Measurements from ENCODE around the gene PROS1. TPM values are rescaled to one million over a fixed set of nuclear protein-coding genes. Genes with fewer than 3 reads are reported as not detected.
"Not testable (repeated sequence)": the region's sequence is repeated elsewhere in the genome, so short reads cannot be mapped to it uniquely, and the experiment has no call there.

PROS1 gene
- total and polyA plus RNA-seq, 3 donors from 2014 or later, result 14.3 to 28.4 (median 17.0) TPM

DNA sequence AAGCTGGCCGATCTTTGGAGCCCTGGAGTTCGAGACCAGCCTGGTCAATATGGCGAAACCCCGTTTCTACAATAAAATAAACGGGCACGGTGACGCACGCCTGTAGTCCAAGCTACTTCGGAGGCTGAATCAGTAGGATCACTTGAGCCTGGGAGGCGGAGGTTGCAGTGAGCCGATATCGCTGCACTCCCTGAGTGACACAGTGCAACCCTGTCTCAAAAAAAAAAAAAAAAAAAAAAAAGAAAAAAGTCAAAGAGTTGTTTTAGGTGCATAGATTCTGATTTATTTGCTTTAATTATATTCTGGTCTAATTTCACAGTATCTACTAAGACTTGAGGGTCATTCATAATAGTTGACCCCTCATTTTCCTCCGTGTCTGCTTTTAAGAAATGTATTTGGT lies 8.0 kb upstream of the PROS1 start:
- Histone ChIP-seq H3K36me3 (ENCODE audit: low read depth, missing control alignments) (no peaks in the 10 kb centered on the region), H3K4me3 (no peak overlapping the region), H3K27me3 (no peaks in the 10 kb centered on the region), H3K4me1 (peaks cover 7% of the 10 kb centered on the region), H3K9me3 (no peaks in the 10 kb centered on the region), H3K27ac (no peak overlapping the region)
- WGBS, 2 donors, result 60 to 75% methylated on average over 13 of the region's 13 CpGs
- TF ChIP-seq, protein P1, sequence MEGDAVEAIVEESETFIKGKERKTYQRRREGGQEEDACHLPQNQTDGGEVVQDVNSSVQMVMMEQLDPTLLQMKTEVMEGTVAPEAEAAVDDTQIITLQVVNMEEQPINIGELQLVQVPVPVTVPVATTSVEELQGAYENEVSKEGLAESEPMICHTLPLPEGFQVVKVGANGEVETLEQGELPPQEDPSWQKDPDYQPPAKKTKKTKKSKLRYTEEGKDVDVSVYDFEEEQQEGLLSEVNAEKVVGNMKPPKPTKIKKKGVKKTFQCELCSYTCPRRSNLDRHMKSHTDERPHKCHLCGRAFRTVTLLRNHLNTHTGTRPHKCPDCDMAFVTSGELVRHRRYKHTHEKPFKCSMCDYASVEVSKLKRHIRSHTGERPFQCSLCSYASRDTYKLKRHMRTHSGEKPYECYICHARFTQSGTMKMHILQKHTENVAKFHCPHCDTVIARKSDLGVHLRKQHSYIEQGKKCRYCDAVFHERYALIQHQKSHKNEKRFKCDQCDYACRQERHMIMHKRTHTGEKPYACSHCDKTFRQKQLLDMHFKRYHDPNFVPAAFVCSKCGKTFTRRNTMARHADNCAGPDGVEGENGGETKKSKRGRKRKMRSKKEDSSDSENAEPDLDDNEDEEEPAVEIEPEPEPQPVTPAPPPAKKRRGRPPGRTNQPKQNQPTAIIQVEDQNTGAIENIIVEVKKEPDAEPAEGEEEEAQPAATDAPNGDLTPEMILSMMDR (IDR thresholded peaks at IDR 0.05), result no peak
- TF ChIP-seq POLR2A (IDR thresholded peaks at IDR 0.05), result no peak
- intact Hi-C loops (cut with DNase I; ENCODE audit: low total_unique reads), result loop anchor here (5.0 kb wide), 1 partner anchor 76 kb away; no protein-coding TSS in a partner anchor
- peak; percentile 21 for DNase-seq

DNA sequence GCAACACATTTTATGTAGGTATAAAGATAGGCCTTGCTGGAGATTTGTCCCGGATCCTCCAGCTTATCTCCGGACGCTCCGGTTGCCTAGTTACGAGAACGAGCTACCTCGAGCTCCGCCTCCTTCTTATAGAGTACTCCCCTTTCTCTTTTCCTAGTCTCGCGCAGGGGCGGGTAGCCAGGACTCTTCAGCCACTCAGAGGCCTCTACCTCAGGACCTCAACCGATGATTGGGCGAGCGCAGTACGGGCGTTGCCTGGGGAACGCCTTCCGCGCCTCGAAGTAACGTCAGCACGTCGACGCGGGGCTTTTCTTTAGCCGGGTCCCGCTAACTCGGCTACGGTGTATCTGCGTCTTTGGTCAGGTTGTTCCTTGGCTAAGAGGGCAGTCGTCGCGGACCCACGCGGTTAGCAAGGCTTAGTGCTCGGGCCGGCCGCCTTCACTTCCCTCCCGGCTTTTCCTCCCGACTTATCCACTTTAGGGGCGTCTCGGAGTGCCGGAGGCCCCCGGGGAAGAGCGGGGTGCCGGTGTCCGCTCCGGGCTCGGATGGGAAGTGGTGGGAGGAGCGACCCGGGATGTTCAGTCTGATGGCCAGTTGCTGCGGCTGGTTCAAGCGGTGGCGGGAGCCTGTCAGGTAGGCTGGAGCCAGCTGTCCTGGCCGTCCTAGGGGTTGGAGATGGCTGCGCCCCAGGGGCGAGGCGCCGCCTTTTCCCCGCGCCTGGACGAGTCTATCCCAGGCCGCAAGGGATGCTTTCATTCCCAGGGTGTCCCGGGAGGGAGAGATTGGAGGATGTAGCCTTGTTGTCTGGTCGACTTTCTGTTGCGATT lies 6.4 kb upstream of the PROS1 start, which contains the start of gene ARL13B:
ARL13B (plus strand) TSS at position 306 of the 827 bp plus-strand sequence; CDS start at position 575, 269 bp downstream.
- Histone ChIP-seq H3K36me3 (ENCODE audit: low read depth, missing control alignments) (no peaks in the 10 kb centered on the region), H3K27me3 (no peaks in the 10 kb centered on the region), H3K4me1 (peaks cover 7% of the 10 kb centered on the region), H3K9me3 (no peaks in the 10 kb centered on the region), H3K4me3 (peak within 1 kb of the TSS; percentile 67 to 95), H3K27ac (peak within 1 kb of the TSS; percentile 92 to 94)
- TF ChIP-seq, protein P1 (IDR thresholded peaks at IDR 0.05), result no peak
- peak; percentile 68 for TF ChIP-seq POLR2A (IDR thresholded peaks at IDR 0.05)
- peak; percentile 100 for DNase-seq
- intact Hi-C loops (cut with DNase I; ENCODE audit: low total_unique reads), result loop anchor here (5.0 kb wide), 1 partner anchor 77 kb away; no protein-coding TSS in a partner anchor
- 0% methylated on average over 27 to 66 of the region's 66 CpGs for WGBS, 2 donors

DNA sequence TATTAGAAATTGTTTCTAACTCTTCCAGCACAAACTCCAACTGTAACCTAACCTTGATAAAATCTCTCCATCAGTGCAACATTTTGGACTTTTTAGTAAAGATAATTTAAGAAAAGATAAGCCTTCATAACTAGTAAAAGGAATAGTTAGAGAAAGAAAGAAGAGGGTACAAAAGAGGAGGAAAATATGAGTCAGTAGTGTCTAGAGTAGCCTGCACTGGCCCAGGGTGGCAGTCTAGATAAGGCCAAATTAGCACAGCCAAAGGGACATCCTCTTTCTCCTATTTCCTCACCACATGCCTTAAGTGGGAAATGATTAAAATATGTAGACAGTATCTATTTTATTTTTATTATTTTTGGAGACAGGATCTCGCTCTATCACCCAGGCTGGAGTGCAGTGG lies 3.7 kb downstream of the PROS1 start:
- no peaks in the 10 kb centered on the region for H3K9me3 ChIP-seq
- WGBS, 2 donors, result 91 to 97% methylated on average over 1 of the region's 1 CpG
- TF ChIP-seq, protein P1 (IDR thresholded peaks at IDR 0.05), result no peak
- no peak for TF ChIP-seq POLR2A (IDR thresholded peaks at IDR 0.05)
- H3K27ac ChIP-seq, result no peak overlapping the region
- H3K27me3 ChIP-seq, result no peaks in the 10 kb centered on the region
- intact Hi-C loops (cut with DNase I; ENCODE audit: low total_unique reads), result no loop called here
- H3K4me1 ChIP-seq, result no peaks in the 10 kb centered on the region
- H3K36me3 ChIP-seq (ENCODE audit: low read depth, missing control alignments), result no peaks in the 10 kb centered on the region
- no peak overlapping the region for H3K4me3 ChIP-seq
- DNase-seq, result no peak

DNA sequence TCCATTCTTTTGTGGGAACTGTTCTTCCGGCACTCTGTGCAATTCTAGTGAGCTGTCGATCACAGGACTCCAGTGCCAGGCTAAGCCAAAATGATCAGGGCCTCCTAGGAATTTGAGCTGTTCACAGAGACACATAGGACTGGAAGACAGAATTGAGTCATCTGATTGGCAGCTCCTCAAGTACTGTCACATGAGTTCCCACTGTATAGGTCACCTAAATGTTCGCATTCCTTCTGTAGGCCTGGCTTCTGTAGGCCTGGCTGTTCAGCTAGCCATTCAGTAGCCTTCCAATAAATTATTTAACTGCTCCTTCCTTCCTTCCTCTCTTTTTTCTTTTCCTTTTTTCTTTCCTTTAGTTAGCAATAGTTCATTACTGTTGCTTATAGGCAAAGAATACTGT lies 4.3 kb downstream of the PROS1 start:
- DNase-seq, result no peak
- Histone ChIP-seq H3K4me3 (no peak overlapping the region), H3K27me3 (no peaks in the 10 kb centered on the region), H3K9me3 (no peaks in the 10 kb centered on the region), H3K4me1 (no peaks in the 10 kb centered on the region), H3K27ac (no peak overlapping the region), H3K36me3 (ENCODE audit: low read depth, missing control alignments) (no peaks in the 10 kb centered on the region)
- WGBS, 2 donors, result 64 to 78% methylated on average over 3 of the region's 3 CpGs
- intact Hi-C loops (cut with DNase I; ENCODE audit: low total_unique reads), result no loop called here
- TF ChIP-seq POLR2A (IDR thresholded peaks at IDR 0.05), result no peak
- TF ChIP-seq, protein P1 (IDR thresholded peaks at IDR 0.05), result no peak

DNA sequence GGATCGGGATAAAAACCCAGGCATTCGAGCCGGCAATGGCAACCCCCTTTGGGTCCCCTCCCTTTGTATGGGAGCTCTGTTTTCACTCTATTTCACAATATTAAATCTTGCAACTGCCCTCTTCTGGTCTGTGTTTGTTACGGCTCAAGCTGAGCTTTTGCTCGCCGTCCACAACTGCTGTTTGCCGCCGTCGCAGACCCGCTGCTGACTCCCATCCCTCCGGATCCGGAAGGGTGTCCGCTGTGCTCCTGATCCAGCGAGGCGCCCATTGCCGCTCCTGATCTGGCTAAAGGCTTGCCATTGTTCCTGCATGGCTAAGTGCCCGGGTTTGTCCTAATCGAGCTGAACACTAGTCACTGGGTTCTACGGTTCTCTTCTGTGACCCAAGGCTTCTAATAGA lies 8.6 kb downstream of the PROS1 start:
- H3K36me3 ChIP-seq (ENCODE audit: low read depth, missing control alignments); H3K4me3 ChIP-seq; H3K9me3 ChIP-seq; H3K4me1 ChIP-seq; DNase-seq; intact Hi-C loops (cut with DNase I; ENCODE audit: low total_unique reads); H3K27ac ChIP-seq; H3K27me3 ChIP-seq: not testable (repeated sequence)
- 96 to 97% methylated on average over 19 of the region's 19 CpGs for WGBS, 2 donors
